GM12873 (cell line): ENCODE data around the gene NOS3.
A peak's percentile ranks its signal among the peaks of the same experiment; 100 is the strongest.

Experiments used
- CTCF ChIP-seq: IDR thresholded peaks from 2 replicates; pipeline ENCODE4 v1.5.1; 2012; ENCODE audit warnings: low read depth, mild to moderate bottlenecking, moderate library complexity, low read length, control low read depth; ENCODE audit not compliant: insufficient read depth; ENCODE audit errors: missing control alignments

Gene NOS3

GRCh38 chr7:150974468-150975391 lies 16.1 kb upstream of the NOS3 start:
- TF ChIP-seq CTCF: peak; percentile 39

DNA sequence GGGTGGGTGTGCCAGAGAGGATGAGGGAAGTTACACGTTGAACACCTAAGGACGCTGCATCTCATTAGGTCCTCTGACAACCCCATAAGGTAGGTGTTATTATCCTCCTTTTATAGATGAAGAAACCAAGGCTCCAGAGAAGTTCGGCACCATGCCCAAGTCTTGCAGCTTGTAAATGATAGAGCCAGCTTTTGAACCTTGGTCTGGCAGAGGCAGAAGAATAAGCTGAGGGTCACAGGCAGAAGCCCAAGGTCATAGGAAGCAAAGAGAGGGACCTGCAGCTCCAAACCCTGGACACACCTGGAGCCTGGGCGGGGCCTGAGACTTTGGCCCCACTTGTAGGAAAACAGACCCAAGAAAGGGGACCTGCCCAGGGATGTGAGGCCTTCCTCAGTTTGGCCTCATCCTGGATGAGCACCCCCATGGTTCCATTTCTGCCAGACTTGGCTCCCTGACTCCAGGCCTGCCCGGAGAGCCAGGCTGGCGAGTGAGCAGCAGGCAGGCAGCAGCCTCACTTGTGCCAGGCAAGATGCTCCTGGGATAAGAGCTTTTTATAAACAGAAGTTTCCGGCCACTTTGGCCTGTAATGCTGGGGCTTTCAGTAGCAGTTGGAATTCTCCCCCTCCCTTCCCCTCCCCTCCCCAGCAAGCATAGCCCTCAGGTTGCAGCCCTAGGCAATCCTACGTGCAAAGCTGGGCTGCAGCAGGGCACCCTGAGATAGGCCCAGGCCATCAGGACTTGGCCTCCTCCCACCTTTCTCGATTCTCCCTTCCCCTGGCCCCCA lies 15.1 kb upstream of the NOS3 start:
- TF ChIP-seq CTCF: no peak

DNA sequence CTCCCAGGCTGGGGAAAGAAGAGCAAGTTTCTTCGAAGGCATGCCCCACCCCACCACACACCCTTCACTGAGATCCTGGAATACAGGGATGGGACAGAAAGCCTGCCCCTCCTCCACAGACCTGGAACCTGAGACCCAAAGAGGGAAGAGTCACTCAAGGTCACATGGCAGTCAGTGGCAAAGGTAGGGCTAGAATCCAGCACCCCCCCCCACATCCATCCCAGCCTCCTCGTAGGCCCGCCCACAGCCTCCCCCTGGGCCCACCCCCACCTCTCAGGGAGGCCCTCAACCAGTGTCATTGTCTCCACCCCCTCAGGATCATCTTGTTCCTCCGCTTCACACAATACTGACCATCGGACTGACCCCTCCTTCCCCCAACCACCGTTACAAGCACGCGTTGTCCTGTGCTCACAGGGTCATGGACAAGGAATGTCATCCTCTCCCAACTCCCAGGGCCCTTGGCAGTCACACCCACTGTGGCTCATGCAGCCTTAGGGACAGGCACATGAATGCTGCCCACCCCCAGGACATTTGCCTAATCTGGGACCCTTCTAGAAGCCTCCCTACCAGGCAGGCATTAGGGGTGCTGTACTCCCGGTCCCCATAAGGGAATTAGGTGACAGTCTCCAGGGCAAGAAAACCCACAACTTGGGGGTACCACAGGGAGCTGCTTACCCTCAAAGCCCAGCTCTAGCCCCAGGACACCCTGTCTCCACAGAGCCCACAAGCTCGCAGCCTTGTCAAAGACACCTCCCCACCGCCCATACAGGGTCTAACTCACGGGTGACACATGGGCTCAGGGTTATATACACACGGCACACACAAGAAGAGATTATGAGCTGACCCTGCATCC lies 14.1 kb upstream of the NOS3 start:
- TF ChIP-seq CTCF: no peak

GRCh38 chr7:150977382-150978125 lies 13.3 kb upstream of the NOS3 start:
- no peak for TF ChIP-seq CTCF

DNA sequence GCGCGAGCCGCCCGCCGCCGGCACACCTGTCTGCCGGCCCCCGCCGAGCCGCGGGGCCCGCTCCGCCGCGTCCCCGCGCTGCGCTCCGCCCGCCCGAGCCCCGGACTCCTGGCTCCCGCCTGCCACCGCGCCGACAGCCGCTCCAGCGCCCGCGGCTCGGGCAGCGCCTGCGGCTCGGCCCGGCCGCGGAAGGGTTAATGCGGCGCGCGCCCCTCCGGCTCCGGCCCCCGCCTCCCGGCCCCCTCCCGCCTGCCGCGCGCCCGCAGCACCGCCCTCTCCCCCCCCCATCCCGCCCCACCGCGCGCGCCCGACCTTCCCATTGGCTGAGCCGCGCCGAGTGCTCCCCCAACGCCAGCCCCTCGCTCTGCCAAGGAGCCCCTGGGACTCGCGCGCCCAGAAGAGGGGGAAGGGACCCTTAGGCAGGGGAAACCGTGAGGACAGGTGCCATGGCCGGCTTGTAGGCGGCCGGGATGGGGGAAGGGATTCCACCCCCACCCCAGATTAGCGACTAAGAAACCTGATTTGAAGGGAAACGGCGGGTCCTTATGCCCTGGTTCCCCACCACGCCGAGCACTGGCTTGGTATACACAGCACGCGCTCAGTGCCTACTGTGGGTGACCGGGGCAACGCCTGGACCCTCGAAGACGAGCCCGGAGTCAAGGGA lies 12.6 kb upstream of the NOS3 start, which contains the start of gene KCNH2:
KCNH2 (minus strand) TSS at position 196 of the 664 bp plus-strand sequence. CDS start 408 bp downstream, outside the sequence.
- TF ChIP-seq CTCF: no peak

DNA sequence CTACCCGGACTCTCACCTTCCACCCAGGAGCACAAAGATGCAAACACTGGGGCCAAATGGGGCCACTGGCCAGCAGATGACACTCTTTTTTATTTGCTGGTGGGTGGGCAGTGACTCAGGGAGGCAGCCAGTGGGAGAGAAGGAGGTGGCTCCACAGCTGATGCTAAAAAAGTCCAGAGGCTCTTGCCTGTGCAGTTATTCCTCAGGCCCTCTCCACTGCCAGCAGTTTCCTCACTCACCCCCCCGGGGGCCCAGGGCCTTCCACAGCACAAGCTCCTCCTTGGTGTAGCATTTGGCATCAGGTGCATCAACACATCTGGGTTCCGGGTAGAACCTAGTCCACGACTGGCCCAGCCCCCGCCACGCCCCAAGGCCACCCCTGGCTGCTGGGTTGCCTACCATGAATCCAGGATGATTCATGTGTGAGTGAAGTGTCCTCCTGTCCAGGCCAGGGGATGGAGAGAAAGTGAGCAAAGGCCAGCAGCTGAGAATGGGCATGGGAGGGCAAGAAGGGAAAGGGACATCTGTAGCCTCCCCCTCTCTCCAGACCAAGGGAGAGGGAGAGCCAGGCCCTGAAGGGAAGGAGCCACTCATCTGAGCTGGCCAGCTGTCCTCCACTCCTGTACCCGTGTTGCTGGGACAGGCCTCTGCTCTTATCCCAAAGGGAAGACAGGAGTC lies 11.0 kb upstream of the NOS3 start:
- TF ChIP-seq CTCF: no peak
